H9 (cell line): ENCODE data around the gene SPTLC3. TPM values are rescaled to one million over a fixed set of nuclear protein-coding genes. Genes with fewer than 3 reads are reported as not detected.
A peak's percentile ranks its signal among the peaks of the same experiment; 100 is the strongest.

Experiments
- DNase-seq: peaks from one replicate; pipeline ENCODE4 v3.0.0-alpha.2; 2017
- H2AFZ ChIP-seq: one replicate; pipeline ENCODE4 v1.6.1; 2013; ENCODE audit warnings: mild to moderate bottlenecking, low read length, control low read depth, moderate library complexity
- H2AK5ac ChIP-seq: 2 replicates; pipeline ENCODE4 v1.6.1; 2013; ENCODE audit warnings: low read length, control low read depth, mixed read lengths; ENCODE audit not compliant: insufficient read length
- H2BK120ac ChIP-seq: one replicate; pipeline ENCODE4 v1.6.1; 2013; ENCODE audit warnings: low read depth, mild to moderate bottlenecking, low read length, control low read depth, inconsistent platforms; ENCODE audit not compliant: poor library complexity, severe bottlenecking
- H2BK12ac ChIP-seq: 2 replicates; pipeline ENCODE4 v1.6.1; 2013; ENCODE audit warnings: low read length, control low read depth, mixed read lengths, low read depth; ENCODE audit not compliant: insufficient read length
- H2BK15ac ChIP-seq: 2 replicates; pipeline ENCODE4 v1.6.1; 2013; ENCODE audit warnings: low read depth, low read length, control low read depth
- H2BK20ac ChIP-seq: one replicate; pipeline ENCODE4 v1.6.1; 2013; ENCODE audit warnings: low read depth, mild to moderate bottlenecking, low read length, control low read depth, inconsistent platforms; ENCODE audit not compliant: poor library complexity, severe bottlenecking
- H2BK5ac ChIP-seq: 2 replicates; pipeline ENCODE4 v1.6.1; 2013; ENCODE audit warnings: low read length, control low read depth, mixed read lengths; ENCODE audit not compliant: insufficient read length
- H3K14ac ChIP-seq: 2 replicates; pipeline ENCODE4 v1.6.1; 2013; ENCODE audit warnings: low read length, control low read depth; ENCODE audit not compliant: insufficient read depth
- H3K18ac ChIP-seq: 2 replicates; pipeline ENCODE4 v1.6.1; 2013; ENCODE audit warnings: low read depth, mild to moderate bottlenecking, mixed read lengths, low read length, control low read depth; ENCODE audit not compliant: insufficient read length
- H3K23ac ChIP-seq: 2 replicates; pipeline ENCODE4 v1.6.1; 2013; ENCODE audit warnings: low read length, control low read depth, mixed read lengths, low read depth; ENCODE audit not compliant: insufficient read length
- H3K23me2 ChIP-seq: 2 replicates; pipeline ENCODE4 v1.6.1; 2013; ENCODE audit warnings: low read depth, mild to moderate bottlenecking, mixed read lengths, low read length, control low read depth; ENCODE audit not compliant: insufficient read length, poor library complexity, severe bottlenecking
- H3K27ac ChIP-seq: 2 replicates; pipeline ENCODE4 v1.5.1; 2013; ENCODE audit warnings: low read length, control low read depth, mixed read lengths, low read depth; ENCODE audit not compliant: insufficient read length
- H3K27me3 ChIP-seq: 2 replicates; pipeline ENCODE4 v1.6.1; 2013; ENCODE audit warnings: low read length, control low read depth, inconsistent platforms; ENCODE audit not compliant: insufficient read depth
- H3K4ac ChIP-seq: 2 replicates; pipeline ENCODE4 v1.6.1; 2013; ENCODE audit warnings: low read depth, mild to moderate bottlenecking, control low read depth, inconsistent platforms, low read length, moderate library complexity
- H3K4me1 ChIP-seq: 2 replicates; pipeline ENCODE4 v1.6.1; 2013; ENCODE audit warnings: low read length, control low read depth, inconsistent platforms; ENCODE audit not compliant: insufficient read depth
- H3K4me2 ChIP-seq: 2 replicates; pipeline ENCODE4 v1.6.1; 2013; ENCODE audit warnings: low read length, control low read depth, mixed read lengths; ENCODE audit not compliant: insufficient read length, insufficient read depth
- H3K56ac ChIP-seq: 2 replicates; pipeline ENCODE4 v1.6.1; 2013; ENCODE audit warnings: low read depth, mild to moderate bottlenecking, mixed read lengths, low read length, control low read depth; ENCODE audit not compliant: insufficient read length
- H3K79me1 ChIP-seq: 2 replicates; pipeline ENCODE4 v1.6.1; 2013; ENCODE audit warnings: low read depth, mild to moderate bottlenecking, moderate library complexity, low read length, control low read depth, inconsistent platforms; ENCODE audit not compliant: insufficient read depth, poor library complexity, severe bottlenecking
- H3K79me2 ChIP-seq: 2 replicates; pipeline ENCODE4 v1.6.1; 2013; ENCODE audit warnings: low read length, control low read depth, inconsistent platforms; ENCODE audit not compliant: insufficient read depth
- H3K9ac ChIP-seq: 2 replicates; pipeline ENCODE4 v1.6.1; 2013; ENCODE audit warnings: low read length, control low read depth, mixed read lengths; ENCODE audit not compliant: insufficient read length; ENCODE audit errors: extremely low read depth
- H3K9me3 ChIP-seq: one replicate; pipeline ENCODE4 v1.6.1; 2013; ENCODE audit warnings: low read depth, low read length, inconsistent platforms; ENCODE audit not compliant: control insufficient read depth
- H3T11ph ChIP-seq: one replicate; pipeline ENCODE4 v1.6.1; 2013; ENCODE audit warnings: mild to moderate bottlenecking, low read length, control low read depth, inconsistent platforms
- H4K20me1 ChIP-seq: one replicate; pipeline ENCODE4 v1.6.1; 2013; ENCODE audit not compliant: control insufficient read depth, insufficient read length, insufficient read depth
- H4K5ac ChIP-seq: 2 replicates; pipeline ENCODE4 v1.6.1; 2013; ENCODE audit warnings: low read depth, mild to moderate bottlenecking, mixed read lengths, low read length, control low read depth; ENCODE audit not compliant: insufficient read length
- H4K8ac ChIP-seq: replicated peaks from 2 replicates; pipeline ENCODE4 v1.6.1; 2013; ENCODE audit warnings: low read length, control low read depth, mixed read lengths, low read depth; ENCODE audit not compliant: insufficient read length
- H4K91ac ChIP-seq: 2 replicates; pipeline ENCODE4 v1.6.1; 2013; ENCODE audit warnings: low read depth, mild to moderate bottlenecking, moderate library complexity, mixed read lengths, low read length, control low read depth; ENCODE audit not compliant: insufficient read length
- H3K27ac Mint-ChIP-seq, 3 experiments: 2 replicates in 2 of 3; 3 replicates in 1 of 3; pipeline ENCODE4 v1.8.0; 2020 to 2021; ENCODE audit warnings: mixed read lengths in 3 of 3, mild to moderate bottlenecking in 1 of 3, moderate library complexity in 1 of 3
- H3K27me3 Mint-ChIP-seq: 2 replicates; pipeline ENCODE4 v1.8.0; 2021; ENCODE audit warnings: low read depth, mild to moderate bottlenecking, moderate library complexity, mixed read lengths
- H3K36me3 Mint-ChIP-seq, 3 experiments: 2 replicates in 2 of 3; 3 replicates in 1 of 3; pipeline ENCODE4 v1.8.0; 2020 to 2021; ENCODE audit warnings: low read depth in 3 of 3, mixed read lengths in 3 of 3; ENCODE audit not compliant: insufficient read depth in 1 of 3
- H3K4me1 Mint-ChIP-seq, 2 experiments: 2 replicates each; pipeline ENCODE4 v1.8.0; 2020; ENCODE audit warnings: mixed read lengths in 2 of 2
- H3K4me3 Mint-ChIP-seq, 2 experiments: 2 replicates in 1 of 2; 3 replicates in 1 of 2; pipeline ENCODE4 v1.8.0; 2020 to 2021; ENCODE audit warnings: mild to moderate bottlenecking in 2 of 2, mixed read lengths in 2 of 2, moderate library complexity in 1 of 2
- H3K9me3 Mint-ChIP-seq, 2 experiments: 2 replicates in 1 of 2; 3 replicates in 1 of 2; pipeline ENCODE4 v1.8.0; 2020; ENCODE audit warnings: mild to moderate bottlenecking in 2 of 2, mixed read lengths in 2 of 2, moderate library complexity in 1 of 2
- CTCF ChIP-seq: fragments of 200-600 bp; sonication (generic); conservative IDR thresholded peaks from 3 replicates; pipeline ENCODE4 v1.8.0; 2021; ENCODE audit warnings: antibody characterized with exemption, mild to moderate bottlenecking
- WGBS: extraction: QIAGEN DNeasy Blood & Tissue Kit; methylation state at CpG from one replicate; pipeline ENCODE4 v1.1.7; 2013; ENCODE audit warnings: missing lambda C conversion rate, low lambda C conversion rate, mixed read lengths; ENCODE audit not compliant: insufficient read length; ENCODE audit errors: extremely low coverage; 5-methylcytosine and 5-hydroxymethylcytosine counted together
- long read RNA-seq: library from polyadenylated mRNA; unstranded; transcript quantifications from one replicate; pipeline ENCODE4 v2.0.0, GENCODE V29; 2020
- total RNA-seq: library from RNA; stranded (reverse); gene quantifications from 2 replicates; pipeline ENCODE4 v1.2.1, GENCODE V29; 2021

SPTLC3 gene
- total RNA-seq, result 0.42 and 0.68 TPM in 2 replicates
- long read RNA-seq, partial matches to known transcripts, result 0 of 1 reads
- long read RNA-seq, other reads (novel, unspliced or antisense), result 1 of 1 reads

DNA sequence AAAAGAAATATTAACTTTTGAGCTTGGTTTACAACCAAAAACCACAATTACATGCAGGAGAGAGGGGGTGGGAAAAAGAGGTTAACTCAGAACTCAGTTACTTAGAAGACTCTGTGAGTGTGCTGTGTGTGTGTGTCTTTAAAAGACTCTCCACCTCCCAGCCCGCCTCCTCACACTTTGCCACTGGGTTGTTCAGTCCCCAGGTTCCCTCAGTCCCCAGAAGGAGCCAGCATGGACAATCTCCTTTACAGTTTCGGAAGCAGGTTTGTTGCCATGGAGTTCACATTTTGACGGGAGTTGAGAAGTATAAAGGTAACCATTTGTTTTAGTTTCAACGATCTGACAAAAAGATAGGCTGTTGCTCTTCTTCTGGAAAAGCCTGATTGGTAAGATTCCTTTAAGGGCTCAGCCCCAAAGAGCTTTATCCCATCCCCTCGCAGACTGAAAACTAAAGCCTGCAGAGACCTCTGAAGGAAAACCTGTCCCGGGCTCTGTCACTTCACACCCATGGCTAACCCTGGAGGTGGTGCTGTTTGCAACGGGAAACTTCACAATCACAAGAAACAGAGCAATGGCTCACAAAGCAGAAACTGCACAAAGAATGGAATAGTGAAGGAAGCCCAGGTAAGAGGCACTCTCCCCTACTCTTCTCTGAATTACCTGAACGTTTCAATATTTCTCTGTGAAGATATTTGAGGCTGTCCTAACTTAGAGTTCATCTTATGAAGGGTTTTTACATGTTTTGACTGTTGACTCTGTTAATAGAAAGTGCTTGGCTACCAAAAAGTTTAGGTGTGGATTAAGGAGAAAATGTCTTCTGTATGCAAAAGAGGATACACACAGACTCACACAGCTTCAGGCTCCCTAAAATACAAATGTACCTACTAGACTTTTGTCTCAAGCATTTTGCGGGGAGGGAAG, at the start of gene SPTLC3:
TSS of gene SPTLC3 (plus strand) at position 212 of the 921 bp plus-strand sequence. CDS start at position 508, 296 bp downstream.
- H3K9ac ChIP-seq, result no peak within 1 kb of the TSS
- H2AK5ac ChIP-seq, result no peak within 1 kb of the TSS
- H3K23me2 ChIP-seq, result no peaks in the 10 kb centered on the region
- H2BK12ac ChIP-seq, result no peak within 1 kb of the TSS
- H2BK15ac ChIP-seq, result no peak within 1 kb of the TSS
- peak within 1 kb of the TSS in 2 of 3 experiments; percentile 79 to 87; a peak in 2 of 7 replicates for H3K27ac Mint-ChIP-seq
- no peaks in the 10 kb centered on the region; the same call in 1 of the 2 replicates for H3K4me1 ChIP-seq
- H3K27me3 ChIP-seq, result no peaks in the 10 kb centered on the region
- H2BK120ac ChIP-seq, result no peak within 1 kb of the TSS
- no peak within 1 kb of the TSS for H3K18ac ChIP-seq
- no peak within 1 kb of the TSS for H3K23ac ChIP-seq
- H3K14ac ChIP-seq, result no peak within 1 kb of the TSS
- H3K9me3 Mint-ChIP-seq, result no peaks in the 10 kb centered on the region
- H3K27ac ChIP-seq, result no peak within 1 kb of the TSS
- H4K20me1 ChIP-seq, result no peaks in the 10 kb centered on the region
- H2BK5ac ChIP-seq, result no peak within 1 kb of the TSS
- no peaks in the 10 kb centered on the region; the same call in none of the 2 replicates for H3K27me3 Mint-ChIP-seq
- no peak within 1 kb of the TSS for H3K4me2 ChIP-seq
- H3K36me3 Mint-ChIP-seq, result no peaks in the 10 kb centered on the region
- TF ChIP-seq CTCF, result peak; percentile 25; the same call in 1 of the 3 replicates
- no CpG with 5 or more reads among the region's 9 CpGs for WGBS
- no peak within 1 kb of the TSS for H4K8ac ChIP-seq
- H3K79me2 ChIP-seq, result no peaks in the 10 kb centered on the region
- H3K4me3 Mint-ChIP-seq, result peak within 1 kb of the TSS in 1 of 2 experiments; percentile 54; a peak in 2 of 5 replicates
- no peak within 1 kb of the TSS for H3K4ac ChIP-seq
- H3T11ph ChIP-seq, result no peak within 1 kb of the TSS
- H3K4me1 Mint-ChIP-seq, result peaks cover 34 to 37% of the 10 kb centered on the region in 2 experiments
- no peak within 1 kb of the TSS for H2AFZ ChIP-seq
- no peaks in the 10 kb centered on the region for H3K79me1 ChIP-seq
- H3K56ac ChIP-seq, result no peak within 1 kb of the TSS
- no peak within 1 kb of the TSS for H4K91ac ChIP-seq
- H2BK20ac ChIP-seq, result no peak within 1 kb of the TSS
- H4K5ac ChIP-seq, result no peak within 1 kb of the TSS
- no peaks in the 10 kb centered on the region for H3K9me3 ChIP-seq
- peak; percentile 60 for DNase-seq
